Posterior cingulate gyrus (tissue), 11 donors: ENCODE results near the gene FBLN5.
"Not testable (repeated sequence)": the region's sequence is repeated elsewhere in the genome, so short reads cannot be mapped to it uniquely, and the experiment has no call there.

Source experiments
- DNase-seq, 10 donors: peaks; one replicate each; pipeline versions ENCODE4 v3.0.0 to v3.0.0-alpha.2; 2020 to 2021; ENCODE audit warnings: mixed read lengths in 3 of 10
- intact Hi-C: fragments of 100-400 bp; cut with DNase I; formaldehyde crosslinking; loops from one replicate; pipeline ENCODE4 v1.15.1; 2023

Gene FBLN5

DNA sequence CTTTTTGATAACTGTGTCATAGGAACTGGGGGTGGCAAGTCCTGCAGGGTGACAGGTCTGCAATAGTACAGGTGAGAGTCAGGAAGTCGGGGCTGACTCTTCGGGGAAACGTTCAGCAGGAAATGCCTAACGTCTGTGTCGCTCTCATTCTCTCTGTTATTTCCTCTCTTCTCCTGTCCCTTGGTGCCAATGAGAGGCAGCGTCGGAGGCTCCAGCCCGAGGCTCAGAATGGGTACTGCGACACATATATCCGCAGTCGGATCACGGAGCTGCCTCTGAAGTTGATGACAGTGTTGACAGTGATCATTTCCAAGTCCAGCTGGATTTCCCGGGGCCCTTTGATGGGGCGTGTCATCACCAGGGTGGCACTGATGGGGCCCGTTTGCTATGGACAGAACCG is 77.5 kb downstream of the FBLN5 start:
- intact Hi-C loops, result no loop called here

DNA sequence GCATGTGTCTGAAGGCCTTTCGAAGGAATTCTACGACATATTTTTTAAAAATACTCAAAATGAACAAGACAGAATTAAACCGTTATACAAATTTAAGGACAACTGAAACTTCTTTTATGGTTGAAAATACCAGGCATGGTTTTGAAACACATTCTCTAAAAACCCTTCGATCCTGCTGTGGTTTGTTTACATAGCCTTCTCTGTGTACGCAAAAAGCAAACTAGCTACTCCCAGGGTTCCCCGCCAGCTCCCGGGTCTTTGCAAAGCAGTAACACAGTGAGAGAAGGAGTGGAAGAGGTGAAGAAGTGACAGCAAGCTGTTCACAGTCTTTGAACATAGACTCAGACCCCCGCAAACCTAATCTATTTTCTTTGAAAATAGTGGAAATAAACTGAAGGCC is 77.9 kb downstream of the FBLN5 start:
- DNase-seq, result peak in 1 of 10 donors; percentile 16
- intact Hi-C loops, result no loop called here

More for the DNA sequence above, 77.5 kb downstream of the FBLN5 start:
- DNase-seq, result no peak

- intact Hi-C loops, result no loop called here
- DNase-seq, result peak in 1 of 10 donors; percentile 32
These were observed 80.0 kb downstream of the FBLN5 start, which contains the start of gene TC2N for GRCh38 chr14:91867316-91867988. Gene TC2N (minus strand): TSS chr14:91867536. CDS start chr14:91813769, 53,767 bp downstream.

- intact Hi-C loops, result no loop called here
- DNase-seq, result peak in 1 of 10 donors; percentile 34
These were observed 80.8 kb downstream of the FBLN5 start for GRCh38 chr14:91866511-91867295.

DNA sequence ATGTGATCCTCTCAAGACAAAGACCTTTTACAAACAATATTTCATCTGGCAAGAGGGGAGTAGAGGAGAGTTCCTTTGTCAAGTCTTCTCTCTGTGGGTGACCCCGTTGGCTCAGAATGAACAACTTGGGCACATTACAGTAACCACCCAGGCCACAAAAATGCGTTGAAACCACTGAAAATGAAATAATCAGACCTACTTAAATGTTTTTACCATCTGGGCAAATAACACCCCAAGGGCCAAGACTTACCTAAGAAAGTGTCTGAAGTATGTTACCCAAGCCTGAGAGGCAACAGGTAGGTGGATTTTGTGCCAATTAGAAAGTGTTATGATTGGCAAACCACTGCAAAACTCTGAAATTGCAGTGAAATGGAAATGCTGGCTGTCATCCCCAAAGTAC is 81.4 kb downstream of the FBLN5 start:
- intact Hi-C loops, result no loop called here
- no peak for DNase-seq

- intact Hi-C loops, result no loop called here
- no peak for DNase-seq
These were observed 85.1 kb downstream of the FBLN5 start for GRCh38 chr14:91862417-91862816.

DNA sequence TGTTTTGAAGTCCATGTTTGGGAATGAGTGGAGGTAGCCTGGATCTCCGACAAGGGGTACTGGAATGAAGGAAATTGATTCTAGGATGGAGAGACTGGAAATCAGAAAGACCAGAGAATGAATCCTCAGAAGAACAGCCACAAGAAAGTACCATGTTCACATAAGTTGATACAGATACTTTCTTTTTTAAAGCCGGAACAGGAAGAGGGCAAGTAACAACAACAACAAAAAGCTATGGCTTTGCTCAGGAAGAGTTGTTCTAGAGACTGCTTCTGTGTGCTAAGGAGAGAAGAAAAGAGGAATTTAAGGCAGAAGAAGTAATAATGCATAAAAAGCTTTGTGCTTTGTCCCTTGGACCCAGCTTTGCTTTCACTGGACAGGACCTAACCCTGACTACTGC is 86.4 kb downstream of the FBLN5 start:
- no peak for DNase-seq
- intact Hi-C loops, result no loop called here

DNA sequence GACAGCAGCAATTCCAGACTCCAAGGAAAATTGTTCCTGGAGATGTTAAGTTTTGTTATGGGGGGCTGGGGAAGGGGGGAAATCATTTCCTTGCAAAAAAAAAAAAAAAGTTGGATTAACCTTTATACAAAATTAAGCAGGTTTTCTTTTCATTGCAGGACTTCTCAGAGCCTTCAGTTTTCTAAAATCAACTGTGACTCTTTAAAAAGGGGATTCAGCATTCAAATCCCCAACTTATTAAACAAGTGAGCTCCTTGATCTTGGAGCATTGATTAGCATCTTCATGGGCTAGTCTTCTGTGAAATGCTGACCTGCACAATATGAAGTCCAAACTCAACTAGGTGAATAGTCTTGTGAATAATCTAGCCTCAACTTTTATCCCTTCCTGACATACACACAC is 87.3 kb downstream of the FBLN5 start:
- intact Hi-C loops, result no loop called here
- no peak for DNase-seq

DNA sequence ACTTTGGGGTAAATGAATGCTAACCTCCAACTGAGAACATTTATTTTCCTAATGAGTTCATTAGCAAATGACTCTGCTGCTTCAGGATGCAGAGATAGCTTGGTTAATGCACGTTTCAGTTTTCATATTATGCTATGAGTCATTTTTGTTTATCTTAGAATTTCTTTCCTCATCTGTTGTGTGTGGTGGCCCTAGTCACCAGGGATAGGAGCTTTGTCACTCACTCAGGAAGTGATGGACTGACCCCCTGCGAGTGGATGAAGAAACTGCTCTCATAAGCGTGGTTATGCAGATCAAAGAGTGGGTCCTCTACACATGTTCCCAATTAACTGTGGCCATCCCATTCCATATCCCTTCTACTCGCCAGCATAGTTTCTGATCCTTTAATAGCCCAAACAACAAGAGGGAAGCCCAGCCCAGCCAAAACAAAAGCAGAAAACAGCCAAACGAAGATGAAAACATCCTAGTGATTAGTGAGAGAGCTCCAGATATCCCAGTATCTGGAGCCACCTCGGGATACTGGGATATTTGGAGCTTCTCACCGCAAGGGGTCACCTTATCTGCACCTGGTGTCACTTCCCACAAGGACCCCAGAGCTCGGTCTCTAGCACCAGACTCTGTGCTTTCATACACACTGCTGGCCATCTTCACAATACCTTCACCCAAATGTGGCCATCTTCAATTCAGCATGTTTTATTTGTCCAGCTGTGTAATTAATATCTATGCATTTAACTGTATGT is 88.8 kb downstream of the FBLN5 start:
- DNase-seq, result no peak
- intact Hi-C loops, result no loop called here

GRCh38 chr14:91857614-91858013 is 89.9 kb downstream of the FBLN5 start:
- DNase-seq, result no peak
- intact Hi-C loops, result no loop called here

- intact Hi-C loops, result no loop called here
- DNase-seq, result no peak
These were observed 93.1 kb downstream of the FBLN5 start for GRCh38 chr14:91854327-91854934.

GRCh38 chr14:91851563-91851962 is 95.9 kb downstream of the FBLN5 start:
- no peak for DNase-seq
- intact Hi-C loops, result no loop called here

GRCh38 chr14:91848504-91849001 is 98.9 kb downstream of the FBLN5 start:
- intact Hi-C loops, result no loop called here
- DNase-seq, result no peak

DNA sequence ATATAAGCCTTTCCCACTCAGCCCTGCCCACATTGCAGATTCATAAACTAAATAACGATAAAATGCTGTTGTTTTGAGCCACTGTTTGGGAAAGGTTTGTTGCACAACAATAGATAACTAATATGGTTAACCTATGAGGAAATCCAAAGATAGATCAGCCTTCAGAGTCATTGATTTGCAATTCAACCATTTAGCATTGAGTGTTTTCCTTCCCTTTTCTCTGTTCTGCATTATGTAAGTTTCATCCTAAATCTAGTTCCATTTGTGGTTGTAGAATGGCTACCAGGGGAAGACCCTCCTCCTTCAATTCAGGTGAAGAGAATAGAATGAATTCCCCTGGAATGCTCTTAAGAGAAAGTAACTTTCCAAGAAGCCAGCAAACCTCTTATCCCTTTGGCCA is 99.8 kb downstream of the FBLN5 start:
- DNase-seq, result no peak
- intact Hi-C loops, result no loop called here

DNA sequence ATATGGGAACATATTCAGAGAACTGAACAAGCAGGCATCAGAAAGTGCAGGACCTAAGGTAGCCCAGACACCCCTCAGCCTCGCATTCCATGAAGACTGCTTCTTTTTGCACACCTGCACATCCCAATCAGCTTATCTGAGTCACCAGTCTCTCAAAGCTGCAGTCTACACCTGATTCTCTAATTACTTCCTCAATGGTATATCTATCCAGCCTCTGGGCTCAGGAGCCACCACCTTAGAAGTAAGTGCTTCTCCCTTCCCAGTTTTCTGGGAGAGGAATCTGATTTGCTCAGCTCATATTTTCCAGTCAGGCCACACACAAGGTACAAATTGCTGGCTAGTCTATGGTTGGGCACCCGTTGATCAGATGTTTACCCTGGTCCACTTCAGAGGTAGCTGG is 101.8 kb downstream of the FBLN5 start:
- no peak for DNase-seq
- intact Hi-C loops, result no loop called here

DNA sequence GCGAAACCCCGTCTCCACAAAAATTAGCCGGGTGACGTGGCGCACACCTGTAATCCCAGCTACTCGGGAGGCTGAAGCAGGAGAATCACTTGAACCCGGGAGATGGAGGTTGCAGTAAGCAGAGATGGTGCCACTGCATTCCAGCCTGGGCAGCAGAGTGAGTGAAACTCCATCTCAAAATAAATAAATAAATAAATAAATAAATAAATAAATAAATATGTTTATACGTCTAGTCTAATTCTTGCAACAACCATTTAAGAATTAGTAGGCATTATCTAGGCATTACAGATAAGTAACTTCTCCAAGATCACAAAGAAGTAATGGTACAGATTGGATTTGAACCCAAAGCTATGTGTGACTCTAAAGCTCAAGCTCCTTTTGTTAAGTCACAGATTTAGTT is 102.4 kb downstream of the FBLN5 start:
- intact Hi-C loops, DNase-seq: not testable (repeated sequence)

GRCh38 chr14:91844029-91844428 is 103.5 kb downstream of the FBLN5 start:
- intact Hi-C loops, result no loop called here
- no peak for DNase-seq

DNA sequence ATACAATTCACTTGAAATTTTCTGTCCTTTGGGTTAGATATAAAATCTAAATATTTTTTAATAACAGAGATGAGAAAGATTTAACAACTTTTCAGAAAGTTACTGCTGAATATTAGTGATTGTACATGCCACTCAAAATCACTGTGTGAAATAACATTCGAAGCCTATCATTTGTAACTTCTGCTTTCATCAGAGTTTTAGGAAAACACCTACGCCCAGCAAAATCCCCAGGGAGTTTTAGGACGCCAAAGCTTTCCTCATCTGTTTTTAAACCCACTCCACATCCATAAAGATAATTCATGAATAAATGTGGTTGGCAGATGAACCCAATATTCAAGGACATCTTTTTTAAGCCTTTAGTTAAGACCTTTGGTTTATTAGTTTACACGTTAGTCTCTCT is 104.1 kb downstream of the FBLN5 start:
- intact Hi-C loops, result no loop called here
- no peak for DNase-seq

DNA sequence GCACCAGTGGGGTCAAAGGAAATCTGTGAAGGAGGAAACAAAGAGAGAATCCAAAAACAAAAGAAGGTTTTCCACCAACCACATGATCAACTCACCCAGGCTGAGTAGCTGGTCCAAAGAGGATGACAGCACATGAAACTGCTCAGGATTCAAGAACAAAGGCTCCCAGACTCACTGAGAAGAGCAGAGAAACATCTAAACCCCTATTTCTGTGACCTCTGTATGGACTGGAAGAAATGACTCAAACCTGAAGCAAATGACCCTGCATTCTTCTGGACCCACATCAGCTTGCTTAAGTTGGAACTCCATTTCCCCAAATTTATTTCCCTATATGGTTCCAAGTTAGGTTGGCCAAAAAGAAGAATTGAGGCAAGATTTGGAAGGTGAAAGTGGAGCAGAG is 106.4 kb downstream of the FBLN5 start:
- intact Hi-C loops, result no loop called here

GRCh38 chr14:91839749-91840148 is 107.7 kb downstream of the FBLN5 start:
- intact Hi-C loops, result no loop called here
- DNase-seq, result no peak

More for the DNA sequence above, 106.4 kb downstream of the FBLN5 start:
- no peak for DNase-seq

DNA sequence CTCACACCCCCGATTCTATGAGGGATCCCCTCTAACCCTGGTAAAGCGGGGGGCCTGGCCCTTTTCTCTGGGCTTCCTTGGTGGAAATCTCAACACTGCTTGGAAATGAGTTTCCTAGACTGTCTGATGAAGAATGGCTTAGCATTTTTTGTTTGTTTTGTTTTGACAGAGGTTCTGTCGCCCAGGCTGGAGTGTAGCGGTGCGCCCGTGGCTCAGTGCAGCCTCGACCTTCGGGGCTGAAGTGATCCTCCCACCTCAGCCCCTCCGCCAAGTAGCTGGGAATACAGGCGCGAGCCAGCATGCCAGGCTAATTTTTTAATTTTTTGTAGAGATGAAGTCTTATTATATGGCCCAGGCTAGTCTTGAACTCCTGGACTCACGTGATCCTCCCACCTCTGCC is 110.4 kb downstream of the FBLN5 start:
- DNase-seq, result no peak
- intact Hi-C loops, result no loop called here
